Measurements from ENCODE around the gene MYBPH. TPM values are rescaled to one million over a fixed set of nuclear protein-coding genes. Genes with fewer than 3 reads are reported as not detected.

MYBPH gene
- total RNA-seq, 1 experiment from 2014 or later: not detected

DNA sequence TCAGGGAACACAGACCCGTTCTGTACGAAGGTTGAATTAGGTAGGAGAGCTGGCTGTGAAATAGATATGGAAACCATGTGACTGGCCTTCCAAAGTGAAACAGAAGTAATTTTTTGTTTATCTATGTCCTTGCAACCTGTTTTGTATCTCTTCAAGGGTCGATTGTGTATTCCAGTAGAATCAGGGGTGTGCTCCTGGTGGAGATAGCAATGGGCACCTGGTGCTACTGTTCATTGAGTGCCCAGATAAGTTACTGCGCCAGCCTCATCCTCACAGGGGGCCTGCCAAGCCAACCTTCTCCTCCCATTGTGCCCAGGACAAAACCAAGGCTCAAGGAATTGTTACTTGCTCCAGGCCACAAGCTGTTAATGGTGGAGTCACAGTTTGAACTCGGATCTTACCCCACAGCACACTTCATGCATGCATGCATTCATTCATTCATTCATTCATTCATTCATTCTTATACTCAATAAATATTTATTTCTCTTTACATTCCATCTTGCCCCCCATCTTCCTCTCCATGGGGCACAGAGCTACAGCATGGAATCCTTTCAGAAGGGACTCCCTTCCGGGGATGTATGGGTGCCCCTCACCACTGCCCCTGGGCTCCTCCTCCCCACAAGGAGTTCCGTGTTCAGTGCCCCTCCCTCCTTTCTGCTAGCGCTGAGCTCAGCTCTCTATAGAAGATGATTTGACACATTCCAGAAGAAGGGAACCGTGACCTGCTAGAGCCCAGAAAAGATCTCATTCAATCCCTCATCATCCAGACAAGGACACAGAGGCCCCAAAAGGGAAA, 24.1 kb downstream of the MYBPH start:
- H4K91ac ChIP-seq (ENCODE audit: insufficient read length, low read depth, low read length): no peak overlapping the region
- H2AK5ac ChIP-seq (ENCODE audit: insufficient read length, low read length): no peak overlapping the region
- peaks cover 22% of the 10 kb centered on the region for H3K4me1 ChIP-seq (ENCODE audit: insufficient read depth, low read length)
- no peak overlapping the region for H2BK5ac ChIP-seq (ENCODE audit: insufficient read length, low read length)
- no peak overlapping the region for H2BK15ac ChIP-seq (ENCODE audit: low read depth, low read length)
- H2AFZ ChIP-seq (ENCODE audit: low read length): no peak overlapping the region
- H3K4me2 ChIP-seq (ENCODE audit: insufficient read depth, insufficient read length, low read length): no peak overlapping the region
- no peak overlapping the region for H3K4ac ChIP-seq (ENCODE audit: low read depth, low read length)
- H3K9me3 ChIP-seq (ENCODE audit: control insufficient read depth, low read depth, low read length): no peaks in the 10 kb centered on the region
- H4K5ac ChIP-seq (ENCODE audit: insufficient read length, low read depth, low read length): no peak overlapping the region
- no peaks in the 10 kb centered on the region for H3K36me3 Mint-ChIP-seq (ENCODE audit: insufficient read depth in 1 of 3, low read depth in 3 of 3)
- peaks cover 78 to 95% of the 10 kb centered on the region in 2 experiments for H3K4me1 Mint-ChIP-seq
- H4K20me1 ChIP-seq (ENCODE audit: control insufficient read depth, insufficient read depth, insufficient read length): no peaks in the 10 kb centered on the region
- no peak overlapping the region for H3K23ac ChIP-seq (ENCODE audit: insufficient read length, low read depth, low read length)
- no peak overlapping the region for H4K8ac ChIP-seq (replicated peaks; ENCODE audit: insufficient read length, low read depth, low read length)
- no peak overlapping the region for H2BK12ac ChIP-seq (ENCODE audit: insufficient read length, low read depth, low read length)
- no peak overlapping the region for H3K9ac ChIP-seq (ENCODE audit: extremely low read depth, insufficient read length, low read length)
- no peak overlapping the region for H2BK20ac ChIP-seq (ENCODE audit: low read depth, low read length, poor library complexity, severe bottlenecking)
- no peaks in the 10 kb centered on the region for H3K79me1 ChIP-seq (ENCODE audit: insufficient read depth, low read depth, low read length, poor library complexity, severe bottlenecking)
- no peaks in the 10 kb centered on the region for H3K79me2 ChIP-seq (ENCODE audit: insufficient read depth, low read length)
- TF ChIP-seq, protein P1, sequence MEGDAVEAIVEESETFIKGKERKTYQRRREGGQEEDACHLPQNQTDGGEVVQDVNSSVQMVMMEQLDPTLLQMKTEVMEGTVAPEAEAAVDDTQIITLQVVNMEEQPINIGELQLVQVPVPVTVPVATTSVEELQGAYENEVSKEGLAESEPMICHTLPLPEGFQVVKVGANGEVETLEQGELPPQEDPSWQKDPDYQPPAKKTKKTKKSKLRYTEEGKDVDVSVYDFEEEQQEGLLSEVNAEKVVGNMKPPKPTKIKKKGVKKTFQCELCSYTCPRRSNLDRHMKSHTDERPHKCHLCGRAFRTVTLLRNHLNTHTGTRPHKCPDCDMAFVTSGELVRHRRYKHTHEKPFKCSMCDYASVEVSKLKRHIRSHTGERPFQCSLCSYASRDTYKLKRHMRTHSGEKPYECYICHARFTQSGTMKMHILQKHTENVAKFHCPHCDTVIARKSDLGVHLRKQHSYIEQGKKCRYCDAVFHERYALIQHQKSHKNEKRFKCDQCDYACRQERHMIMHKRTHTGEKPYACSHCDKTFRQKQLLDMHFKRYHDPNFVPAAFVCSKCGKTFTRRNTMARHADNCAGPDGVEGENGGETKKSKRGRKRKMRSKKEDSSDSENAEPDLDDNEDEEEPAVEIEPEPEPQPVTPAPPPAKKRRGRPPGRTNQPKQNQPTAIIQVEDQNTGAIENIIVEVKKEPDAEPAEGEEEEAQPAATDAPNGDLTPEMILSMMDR (conservative IDR thresholded peaks at IDR 0.05): no peak
- H3K23me2 ChIP-seq (ENCODE audit: insufficient read length, low read depth, low read length, poor library complexity, severe bottlenecking): no peaks in the 10 kb centered on the region
- no peaks in the 10 kb centered on the region for H3K27me3 ChIP-seq (ENCODE audit: insufficient read depth, low read length)
- H3K27me3 Mint-ChIP-seq (ENCODE audit: low read depth): no peaks in the 10 kb centered on the region; the same call in none of the 2 replicates
- no peak for DNase-seq
- no CpG with 5 or more reads among the region's 9 CpGs for WGBS (ENCODE audit: extremely low coverage, insufficient read length, low lambda C conversion rate)
- no peak overlapping the region for H3K27ac ChIP-seq (ENCODE audit: insufficient read length, low read depth, low read length)
- no peak overlapping the region for H3K56ac ChIP-seq (ENCODE audit: insufficient read length, low read depth, low read length)
- H3K9me3 Mint-ChIP-seq: no peaks in the 10 kb centered on the region; a peak in 1 of 5 replicates
- H3K4me3 Mint-ChIP-seq: no peak overlapping the region
- H2BK120ac ChIP-seq (ENCODE audit: low read depth, low read length, poor library complexity, severe bottlenecking): no peak overlapping the region
- H3K18ac ChIP-seq (ENCODE audit: insufficient read length, low read depth, low read length): no peak overlapping the region
- H3K14ac ChIP-seq (ENCODE audit: insufficient read depth, low read length): no peak overlapping the region
- H3K27ac Mint-ChIP-seq: peak overlapping the region in 2 of 3 experiments; percentile 47 to 83; a peak in 4 of 7 replicates
- no peak overlapping the region for H3T11ph ChIP-seq (ENCODE audit: low read length)

Data from H9 (cell line).